Measurements from ENCODE around the gene MAPKAPK3.

MAPKAPK3 gene

DNA sequence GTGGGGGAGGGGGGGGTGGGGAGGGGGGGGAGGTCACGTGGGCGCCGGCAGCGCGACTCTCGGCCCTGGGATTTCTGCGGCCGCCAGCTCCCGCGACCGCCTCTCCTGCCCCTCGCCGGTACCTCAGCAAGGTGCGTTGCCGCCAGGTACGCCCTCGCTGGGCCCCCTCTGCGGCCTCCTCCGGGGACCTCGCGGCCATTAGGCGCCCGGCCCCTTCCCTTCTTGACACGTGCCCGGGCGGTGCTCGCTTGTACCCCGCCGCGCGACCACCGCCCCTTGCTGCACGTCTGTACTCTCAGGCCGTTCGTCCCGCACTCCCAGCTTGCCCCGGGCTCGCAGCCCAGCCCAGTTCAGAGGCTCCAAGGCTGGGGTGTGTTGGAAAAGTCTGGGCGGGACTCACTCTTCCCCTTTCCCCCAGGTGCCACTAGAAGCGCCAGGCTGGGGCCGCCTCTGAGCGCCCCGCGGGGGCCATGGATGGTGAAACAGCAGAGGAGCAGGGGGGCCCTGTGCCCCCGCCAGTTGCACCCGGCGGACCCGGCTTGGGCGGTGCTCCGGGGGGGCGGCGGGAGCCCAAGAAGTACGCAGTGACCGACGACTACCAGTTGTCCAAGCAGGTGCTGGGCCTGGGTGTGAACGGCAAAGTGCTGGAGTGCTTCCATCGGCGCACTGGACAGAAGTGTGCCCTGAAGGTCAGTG, at the start of gene MAPKAPK3:
Gene MAPKAPK3, plus strand, starts transcription at position 56 of the 696 bp plus-strand sequence. Its CDS starts 415 bp downstream, at position 471.
- DNase-seq, result peak in 9 of 42 donors; percentile 12 to 47 (median 26)
- intact Hi-C loops (cut with DNase I), result loop anchor here (5.0 kb wide), 2 partner anchors 55 to 770 kb away; partner anchors contain the start of genes DOCK3 and MANF

DNA sequence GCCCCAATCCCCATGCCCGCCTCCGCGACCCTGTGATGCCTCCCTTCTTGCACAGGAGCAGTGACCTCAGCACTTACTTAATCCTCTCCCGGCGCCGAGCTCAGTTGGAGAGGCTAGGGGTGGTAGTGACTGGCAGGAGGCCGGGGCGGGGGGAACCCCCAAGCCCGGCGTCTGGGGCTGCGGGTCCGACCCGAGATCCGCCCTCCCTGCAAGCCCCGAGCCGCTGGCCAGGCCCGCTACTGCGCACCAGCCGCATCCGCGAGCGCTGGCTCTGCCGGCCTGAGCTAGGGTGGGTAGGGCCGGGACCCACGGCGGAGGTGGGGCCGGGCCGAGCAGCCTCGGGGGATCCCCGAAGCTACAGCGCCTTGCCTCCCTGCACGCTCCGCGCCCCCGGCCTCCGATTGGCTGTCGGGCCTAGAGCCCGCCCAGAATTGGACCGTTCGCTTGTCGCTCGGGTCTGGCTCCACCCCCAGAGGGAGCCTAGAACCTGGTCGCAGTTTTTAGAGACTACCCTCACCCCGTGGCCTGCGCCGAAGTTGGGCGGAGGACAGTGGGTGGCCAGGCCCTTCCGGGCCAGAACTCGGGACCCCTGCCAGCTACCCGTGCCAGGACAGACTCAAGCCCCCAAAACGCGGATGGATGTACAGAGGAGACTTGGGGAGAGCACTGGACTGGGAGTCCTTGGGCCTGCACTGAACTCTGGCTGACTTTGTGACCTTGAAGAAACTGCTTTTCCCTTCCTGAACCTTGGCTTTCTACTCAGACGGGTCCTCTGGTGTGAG, 49.4 kb upstream of the MAPKAPK3 start, which contains the start of gene C3orf18:
Gene C3orf18, minus strand, starts transcription at position 362 of the 782 bp plus-strand sequence. CDS start 2,048 bp downstream, outside the sequence.
- intact Hi-C loops (cut with DNase I), result loop anchor here (5.0 kb wide), 2 partner anchors 205 to 815 kb away; no protein-coding TSS in a partner anchor
- DNase-seq, result peak; percentile 82 to 97 (median 94)

DNA sequence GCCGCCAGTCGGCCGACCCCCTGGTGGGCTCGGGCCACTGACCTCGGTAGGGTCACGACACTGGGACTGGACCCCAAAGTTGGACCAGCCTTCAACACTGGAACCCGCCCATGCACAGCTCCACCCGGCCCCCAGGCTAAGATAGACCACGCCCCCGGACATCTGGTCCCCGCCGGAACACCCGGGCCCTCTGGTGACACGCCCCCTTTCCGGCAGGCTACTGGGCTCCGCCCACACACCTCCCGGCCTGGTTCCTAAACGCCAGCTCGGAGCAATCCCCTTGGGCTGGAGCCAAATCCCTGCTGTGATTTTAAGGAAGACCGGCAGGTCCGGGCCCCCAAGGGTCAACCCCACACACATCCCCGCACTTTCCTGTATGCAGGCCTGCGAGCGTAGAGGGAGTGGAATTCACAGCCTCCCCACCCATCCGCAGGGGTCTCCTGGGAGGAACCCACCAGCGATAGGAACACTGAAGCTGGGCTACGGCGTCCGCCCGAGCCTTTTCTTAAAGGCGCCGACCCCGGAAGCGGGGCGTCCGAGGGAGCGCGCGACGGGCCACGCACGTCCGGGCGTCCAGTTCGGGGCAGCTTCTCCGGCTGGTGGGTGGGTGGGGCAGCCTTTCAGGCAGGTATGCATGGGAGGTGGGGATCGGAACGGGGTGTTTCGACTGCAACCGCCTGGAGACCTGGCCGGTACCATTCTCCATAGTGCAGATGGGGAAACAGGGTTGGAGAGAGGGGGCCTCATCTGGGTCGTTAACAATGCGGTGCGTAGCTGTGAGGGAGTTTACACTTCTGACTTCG, 47.8 kb upstream of the MAPKAPK3 start, which contains the start of gene HEMK1:
Gene HEMK1, plus strand, starts transcription at position 576 of the 803 bp plus-strand sequence. CDS start 1,583 bp downstream, outside the sequence.
- peak; percentile 92 to 99 (median 96) for DNase-seq
- intact Hi-C loops (cut with DNase I), result loop anchor here (5.0 kb wide), 2 partner anchors 207 to 813 kb away; no protein-coding TSS in a partner anchor

DNA sequence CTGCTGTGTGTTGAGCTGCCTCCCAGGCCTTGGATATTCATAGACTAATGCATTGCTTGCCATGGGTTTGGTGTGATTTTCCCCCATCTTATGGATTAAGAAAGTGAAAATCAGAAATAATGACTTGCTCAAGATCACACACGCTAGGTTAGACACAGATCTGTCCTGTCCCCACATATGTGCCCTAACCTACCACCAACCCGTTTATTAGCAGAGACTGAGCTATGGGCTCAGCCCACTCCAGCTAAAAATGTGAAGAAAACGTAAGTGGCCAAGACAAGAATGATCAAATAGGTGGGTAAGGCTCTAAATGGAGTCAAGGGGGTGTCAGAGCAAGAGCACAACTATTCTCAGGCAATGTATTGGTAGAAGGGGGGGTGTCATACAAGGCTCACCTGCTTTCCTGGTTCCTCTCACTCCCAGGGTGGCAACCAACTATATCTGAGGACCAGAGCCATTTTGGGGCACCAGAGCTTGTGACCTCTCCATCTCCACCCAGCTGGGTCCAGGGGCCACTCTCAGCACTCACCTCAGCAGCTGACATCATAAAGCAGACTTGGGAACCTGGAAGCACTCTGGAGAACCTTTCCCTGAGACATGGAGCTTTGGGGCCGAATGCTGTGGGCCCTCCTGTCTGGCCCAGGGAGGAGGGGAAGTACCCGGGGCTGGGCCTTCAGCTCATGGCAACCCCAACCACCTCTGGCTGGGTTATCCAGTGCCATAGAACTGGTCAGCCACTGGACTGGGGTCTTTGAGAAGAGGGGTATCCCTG, 46.3 kb upstream of the MAPKAPK3 start:
- intact Hi-C loops (cut with DNase I), result loop anchor here (5.0 kb wide), 1 partner anchor 42 kb away; the partner anchor contains the start of gene CISH
- DNase-seq, result no peak

DNA sequence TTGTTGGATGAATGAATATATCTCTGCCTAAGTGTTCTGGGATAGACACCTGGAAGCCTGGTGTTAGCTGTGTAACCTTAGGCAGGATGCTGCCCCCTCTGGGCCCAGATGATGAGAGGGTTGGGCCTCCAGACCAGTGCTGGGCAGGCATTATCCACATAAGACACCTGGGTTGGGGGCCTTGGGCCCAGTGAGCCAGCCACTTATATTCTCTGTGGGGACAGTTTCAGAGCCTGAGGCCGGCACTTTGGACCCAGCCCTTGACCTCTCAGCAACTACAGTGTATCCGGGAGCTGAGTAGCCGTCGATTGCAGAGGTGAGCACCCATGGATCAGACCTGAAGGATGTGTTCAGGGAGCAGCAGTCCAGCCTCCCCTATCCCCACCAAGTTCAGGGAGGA, 45.5 kb upstream of the MAPKAPK3 start:
- no peak for DNase-seq
- intact Hi-C loops (cut with DNase I), result loop anchor here (5.0 kb wide), 1 partner anchor 41 kb away; the partner anchor contains the start of gene CISH

DNA sequence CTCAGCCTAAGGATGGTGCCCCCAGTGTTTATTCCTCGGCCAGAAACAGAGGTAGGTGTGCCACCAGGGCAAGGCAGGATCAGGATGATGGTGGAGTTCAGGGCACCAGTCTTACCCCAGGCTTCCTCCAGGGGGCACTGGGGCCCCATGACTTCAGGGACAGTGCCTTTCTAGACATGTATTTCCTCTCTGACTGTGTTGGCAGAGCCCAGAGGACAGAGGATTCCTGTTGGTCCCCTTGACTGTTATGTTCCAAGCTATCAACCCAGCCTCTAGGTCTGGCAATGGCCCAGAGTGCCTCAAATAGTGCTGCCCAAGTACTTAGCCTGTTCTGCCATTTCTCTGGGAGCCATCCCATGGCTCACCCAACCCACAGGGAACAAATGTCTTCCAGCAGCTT, 44.8 kb upstream of the MAPKAPK3 start:
- DNase-seq, result peak; percentile 48 to 89 (median 74)
- intact Hi-C loops (cut with DNase I), result loop anchor here (5.0 kb wide), 1 partner anchor 40 kb away; the partner anchor contains the start of gene CISH

DNA sequence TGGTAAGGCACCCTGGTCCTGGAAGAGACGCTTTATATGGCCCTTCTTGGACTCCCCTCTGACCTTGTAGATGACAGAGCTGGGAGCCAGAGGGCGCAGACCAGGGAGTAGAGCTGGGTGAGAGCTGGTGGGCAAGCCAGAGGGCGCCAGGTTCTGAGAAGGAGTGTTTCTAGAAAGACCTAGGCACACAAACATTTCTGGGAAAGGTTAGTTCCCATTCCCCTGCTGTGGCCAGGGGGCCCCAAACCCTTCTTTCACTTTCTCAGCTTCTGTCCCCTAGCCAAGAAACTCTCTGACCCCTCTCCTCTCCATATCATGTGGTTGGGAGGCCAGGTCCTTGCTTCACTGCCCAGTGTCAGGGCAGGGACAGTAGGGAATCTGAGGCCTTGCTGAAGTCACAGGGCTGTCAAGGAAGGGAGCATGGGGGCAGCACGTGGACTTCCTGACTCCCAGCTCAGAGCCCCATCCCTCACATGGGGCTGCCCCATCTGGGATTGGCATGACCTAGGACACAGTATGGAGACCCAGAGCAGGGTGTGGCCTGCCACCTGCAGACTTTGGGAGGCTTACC, 44.1 kb upstream of the MAPKAPK3 start:
- intact Hi-C loops (cut with DNase I), result loop anchor here (5.0 kb wide), 1 partner anchor 39 kb away; the partner anchor contains the start of gene CISH
- DNase-seq, result no peak

DNA sequence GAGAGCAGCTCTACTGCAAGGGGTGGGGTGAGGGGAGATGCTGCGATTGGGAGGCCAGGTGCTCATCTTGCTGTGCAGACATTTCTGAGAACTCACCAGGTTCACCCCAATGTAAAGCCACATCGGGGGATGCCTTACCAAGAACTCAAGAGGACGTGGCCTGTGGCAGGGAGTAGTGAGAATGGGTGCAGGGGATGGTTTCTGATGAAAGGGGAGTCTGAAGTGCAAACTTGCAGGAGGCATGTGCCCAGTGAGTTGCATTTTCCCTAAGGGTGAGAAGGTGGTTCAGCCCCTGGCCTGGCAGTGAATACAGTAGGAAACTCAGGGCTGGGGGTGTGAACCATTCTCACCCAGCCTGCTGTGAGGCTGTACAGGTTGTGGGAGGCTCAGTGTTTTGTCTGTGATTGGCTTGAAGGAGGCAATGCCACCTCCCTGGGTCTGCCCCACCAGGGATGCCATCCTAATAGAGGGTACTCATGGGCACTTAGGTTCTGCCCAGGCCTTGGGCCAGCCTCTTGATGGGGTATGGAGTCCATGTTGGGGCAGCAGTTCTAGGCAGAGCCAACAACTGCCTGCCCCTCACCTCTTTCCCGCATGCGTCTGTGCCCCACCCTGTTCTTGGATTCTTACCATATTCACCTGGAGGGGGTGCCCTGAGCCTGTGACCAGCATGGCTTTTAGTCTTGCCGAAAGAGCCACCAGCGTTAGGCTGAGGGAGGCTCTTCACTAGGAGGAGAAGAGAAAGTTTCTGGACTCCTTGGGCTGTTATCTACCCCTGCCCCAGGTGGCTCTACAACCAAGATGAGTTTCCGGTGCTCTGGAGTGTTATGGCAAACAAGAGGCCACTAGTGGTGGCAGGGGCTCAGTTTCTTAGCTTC, 43.1 kb upstream of the MAPKAPK3 start:
- intact Hi-C loops (cut with DNase I), result loop anchor here (5.0 kb wide), 1 partner anchor 38 kb away; the partner anchor contains the start of gene CISH

DNA sequence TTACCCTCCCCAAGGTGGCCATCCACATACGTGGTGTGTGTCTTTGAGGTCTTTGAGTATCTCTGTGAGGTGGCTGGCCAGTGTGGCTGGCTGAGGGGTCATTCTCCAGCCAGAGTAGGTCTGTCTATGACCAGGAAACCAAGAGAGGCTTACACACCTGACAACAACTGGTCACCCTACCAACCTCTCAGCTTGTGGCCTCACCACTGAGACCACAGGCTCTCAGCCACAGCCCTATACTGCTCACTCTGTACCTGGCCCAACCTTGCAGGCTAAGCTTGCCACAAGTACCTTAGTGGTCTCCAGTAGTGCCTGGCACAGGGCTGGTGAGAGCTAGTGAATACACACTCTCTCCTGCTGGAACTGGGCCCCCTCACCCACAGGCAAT, 42.5 kb upstream of the MAPKAPK3 start:
- DNase-seq, result no peak
- intact Hi-C loops (cut with DNase I), result loop anchor here (5.0 kb wide), 1 partner anchor 38 kb away; the partner anchor contains the start of gene CISH

More for the DNA sequence above, 43.1 kb upstream of the MAPKAPK3 start:
- no peak for DNase-seq

DNA sequence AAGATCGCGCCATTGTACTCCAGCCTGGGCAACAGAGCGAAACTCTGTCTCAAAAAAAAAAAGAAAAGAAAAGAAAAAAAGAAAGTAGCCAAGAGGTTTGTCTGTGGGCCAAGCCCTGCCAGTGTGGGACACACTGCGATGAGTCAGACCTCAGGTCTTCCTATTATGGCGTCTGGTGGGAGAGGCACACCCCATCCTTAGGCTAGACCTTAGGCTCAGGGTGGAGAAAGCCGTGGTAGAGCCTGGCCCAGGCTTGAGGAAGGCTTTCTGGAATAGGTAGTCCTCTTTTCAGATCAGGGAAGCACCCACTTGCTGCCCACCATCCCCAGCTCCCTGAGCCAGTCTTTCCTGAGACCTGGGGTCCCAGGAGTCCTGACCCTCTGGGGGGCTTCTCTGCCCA, 41.6 kb upstream of the MAPKAPK3 start:
- intact Hi-C loops (cut with DNase I), result no loop called here
- DNase-seq, result no peak

DNA sequence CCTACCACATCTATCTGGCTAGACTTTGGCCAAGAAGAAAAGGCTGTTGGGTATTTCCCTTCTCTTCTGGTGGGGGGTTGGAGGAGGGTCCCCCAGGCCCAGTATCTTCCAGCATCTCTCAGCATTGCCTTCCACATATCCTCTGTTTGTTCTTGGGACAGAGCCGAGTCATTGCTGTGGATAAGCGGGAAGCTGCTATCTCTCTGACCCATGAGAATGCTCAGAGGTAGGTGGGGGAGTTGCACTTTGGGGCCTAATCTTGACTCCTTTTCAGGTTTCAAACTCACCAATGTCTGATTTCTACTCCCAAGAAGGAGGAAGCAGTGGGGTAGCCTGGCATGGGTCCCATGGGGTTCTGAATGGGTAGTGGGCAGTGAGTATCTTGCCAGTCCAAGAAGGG, 39.6 kb upstream of the MAPKAPK3 start:
- DNase-seq, result no peak
- intact Hi-C loops (cut with DNase I), result no loop called here

DNA sequence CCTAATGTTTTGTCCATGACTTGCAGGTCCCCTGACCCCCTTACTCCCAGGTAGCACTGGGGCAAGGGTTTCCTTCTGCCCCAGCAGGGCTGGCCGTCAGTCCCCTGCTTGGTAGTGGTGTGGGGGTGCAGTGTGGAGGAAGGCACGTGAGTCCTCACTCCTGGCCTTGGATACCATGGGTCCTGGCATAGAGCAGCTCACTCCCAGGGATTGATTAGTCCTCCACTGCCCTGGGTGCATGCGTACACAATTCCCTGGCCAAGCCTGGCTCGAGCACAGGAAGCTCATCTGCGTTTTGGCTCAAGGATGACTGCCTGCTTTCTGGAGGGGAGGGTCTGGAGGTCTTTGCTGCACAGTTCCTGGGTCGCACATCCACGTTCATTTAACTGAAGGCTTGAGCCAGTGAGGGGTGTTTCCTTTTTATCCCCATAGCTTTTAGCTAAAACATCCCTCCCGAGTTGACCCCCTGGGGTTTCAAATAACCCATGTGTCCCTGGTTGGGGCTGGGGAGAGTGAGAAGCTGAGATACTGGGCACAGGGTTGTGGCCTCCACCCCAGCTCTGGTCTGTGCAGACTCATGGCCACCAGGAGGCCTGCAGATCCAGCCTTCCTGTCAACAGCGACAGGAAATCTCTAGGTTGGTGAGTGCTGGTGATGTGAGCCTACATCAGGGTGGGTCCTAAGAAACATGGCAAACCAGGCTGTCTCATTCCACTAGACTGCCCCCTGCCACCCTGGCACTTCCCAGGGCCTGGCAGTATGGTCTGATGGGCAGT, 36.1 kb upstream of the MAPKAPK3 start:
- intact Hi-C loops (cut with DNase I), result no loop called here
- no peak for DNase-seq

DNA sequence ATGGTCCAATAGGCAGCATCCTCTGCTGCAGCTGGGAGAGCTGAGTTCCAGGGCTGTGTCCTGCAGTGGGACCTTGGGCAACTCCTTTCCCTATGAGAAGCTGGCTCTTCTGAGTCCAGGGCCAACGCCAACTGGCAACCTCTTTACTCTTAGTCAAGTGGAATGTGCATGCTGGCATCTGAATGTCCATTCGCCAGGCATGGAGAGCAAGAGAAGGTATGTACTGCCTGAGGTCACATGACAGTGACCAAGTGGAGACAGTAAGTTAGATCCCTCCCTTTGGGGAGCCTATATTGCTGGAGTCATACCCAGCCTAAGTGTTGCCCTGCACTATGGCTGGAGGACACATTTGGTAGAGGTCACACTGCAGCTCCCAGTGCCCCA, 35.5 kb upstream of the MAPKAPK3 start:
- intact Hi-C loops (cut with DNase I), result no loop called here

DNA sequence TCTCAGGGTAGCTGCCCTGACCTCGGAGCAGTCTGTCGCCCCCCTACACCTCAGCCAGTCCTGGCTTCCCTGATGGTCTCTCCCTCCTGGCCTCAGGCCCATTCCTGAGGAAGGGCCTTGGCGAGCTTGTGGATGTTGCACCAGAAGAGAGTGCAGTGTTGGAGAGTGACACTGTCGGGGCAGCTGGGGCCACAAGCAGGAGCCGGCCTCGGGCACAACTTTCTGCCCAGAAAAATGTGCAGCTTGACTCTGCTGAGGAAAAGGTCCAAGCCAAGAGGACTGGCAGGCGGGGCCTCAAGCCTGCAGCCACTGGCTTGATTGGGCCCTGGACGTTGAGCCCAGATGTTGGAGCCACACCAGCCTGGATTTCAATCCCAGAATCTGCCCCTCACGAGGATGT, 34.9 kb upstream of the MAPKAPK3 start:
- DNase-seq, result no peak
- intact Hi-C loops (cut with DNase I), result no loop called here

More for the DNA sequence above, 35.5 kb upstream of the MAPKAPK3 start:
- DNase-seq, result no peak

DNA sequence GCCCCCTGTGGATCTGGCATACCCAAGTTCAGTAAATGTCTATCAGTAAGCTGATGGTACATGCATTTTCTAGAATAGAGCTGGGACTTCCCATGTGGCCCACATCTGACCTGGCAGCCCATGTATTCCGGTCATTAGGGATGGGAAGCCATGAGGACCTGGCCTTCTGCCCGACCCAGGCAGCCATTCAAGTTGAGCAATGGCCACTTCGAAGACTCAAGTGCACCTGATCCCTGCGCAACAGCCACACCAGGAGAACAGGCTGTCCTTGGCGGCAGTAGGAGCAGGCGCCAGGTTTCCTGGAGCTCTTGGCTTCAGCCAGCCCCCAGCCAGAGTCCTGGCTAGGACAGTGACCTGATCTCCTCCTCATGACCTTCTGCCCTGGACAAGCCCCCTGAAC, 33.1 kb upstream of the MAPKAPK3 start:
- DNase-seq, result peak in 2 of 42 donors; percentile 14 to 47
- intact Hi-C loops (cut with DNase I), result no loop called here

DNA sequence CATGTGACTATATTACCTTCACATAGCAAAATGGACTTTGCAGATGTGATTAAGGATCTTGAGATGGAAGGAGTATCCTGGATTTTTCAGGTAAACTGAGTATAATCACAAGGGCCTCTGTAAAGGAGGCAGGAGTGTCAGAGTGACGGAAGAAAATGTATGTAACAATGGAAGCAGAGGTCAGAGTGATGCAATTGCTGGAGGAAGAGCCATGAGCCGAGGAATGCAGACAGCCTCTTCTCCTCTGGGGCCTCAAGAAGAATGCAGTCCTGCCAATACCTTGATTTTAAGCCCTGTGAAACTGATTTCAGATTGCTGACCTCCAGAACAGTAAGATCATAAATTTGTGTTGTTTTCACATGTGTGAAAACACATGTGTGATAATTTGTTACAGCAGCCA, 32.6 kb upstream of the MAPKAPK3 start:
- DNase-seq, result no peak
- intact Hi-C loops (cut with DNase I), result no loop called here

Measured in head of caudate nucleus (tissue), 42 donors.